RPMI7951 (cell line): ENCODE results near the gene NWD2. TPM values are rescaled to one million over a fixed set of nuclear protein-coding genes. Genes with fewer than 3 reads are reported as not detected.
"Not testable (repeated sequence)": the region's sequence is repeated elsewhere in the genome, so short reads cannot be mapped to it uniquely, and the experiment has no call there.

Experiments
- DNase-seq: peaks from one replicate; pipeline ENCODE4 v3.0.0-alpha.2; 2012; ENCODE audit warnings: low read depth
- total RNA-seq: library from RNA; depleted of rRNA; stranded (reverse); fragments of >200 nt; shearing (Covaris generic); gene quantifications from 2 replicates; pipeline ENCODE4 v1.2.3, GENCODE V29; 2014; rRNA removed

Gene NWD2, protein sequence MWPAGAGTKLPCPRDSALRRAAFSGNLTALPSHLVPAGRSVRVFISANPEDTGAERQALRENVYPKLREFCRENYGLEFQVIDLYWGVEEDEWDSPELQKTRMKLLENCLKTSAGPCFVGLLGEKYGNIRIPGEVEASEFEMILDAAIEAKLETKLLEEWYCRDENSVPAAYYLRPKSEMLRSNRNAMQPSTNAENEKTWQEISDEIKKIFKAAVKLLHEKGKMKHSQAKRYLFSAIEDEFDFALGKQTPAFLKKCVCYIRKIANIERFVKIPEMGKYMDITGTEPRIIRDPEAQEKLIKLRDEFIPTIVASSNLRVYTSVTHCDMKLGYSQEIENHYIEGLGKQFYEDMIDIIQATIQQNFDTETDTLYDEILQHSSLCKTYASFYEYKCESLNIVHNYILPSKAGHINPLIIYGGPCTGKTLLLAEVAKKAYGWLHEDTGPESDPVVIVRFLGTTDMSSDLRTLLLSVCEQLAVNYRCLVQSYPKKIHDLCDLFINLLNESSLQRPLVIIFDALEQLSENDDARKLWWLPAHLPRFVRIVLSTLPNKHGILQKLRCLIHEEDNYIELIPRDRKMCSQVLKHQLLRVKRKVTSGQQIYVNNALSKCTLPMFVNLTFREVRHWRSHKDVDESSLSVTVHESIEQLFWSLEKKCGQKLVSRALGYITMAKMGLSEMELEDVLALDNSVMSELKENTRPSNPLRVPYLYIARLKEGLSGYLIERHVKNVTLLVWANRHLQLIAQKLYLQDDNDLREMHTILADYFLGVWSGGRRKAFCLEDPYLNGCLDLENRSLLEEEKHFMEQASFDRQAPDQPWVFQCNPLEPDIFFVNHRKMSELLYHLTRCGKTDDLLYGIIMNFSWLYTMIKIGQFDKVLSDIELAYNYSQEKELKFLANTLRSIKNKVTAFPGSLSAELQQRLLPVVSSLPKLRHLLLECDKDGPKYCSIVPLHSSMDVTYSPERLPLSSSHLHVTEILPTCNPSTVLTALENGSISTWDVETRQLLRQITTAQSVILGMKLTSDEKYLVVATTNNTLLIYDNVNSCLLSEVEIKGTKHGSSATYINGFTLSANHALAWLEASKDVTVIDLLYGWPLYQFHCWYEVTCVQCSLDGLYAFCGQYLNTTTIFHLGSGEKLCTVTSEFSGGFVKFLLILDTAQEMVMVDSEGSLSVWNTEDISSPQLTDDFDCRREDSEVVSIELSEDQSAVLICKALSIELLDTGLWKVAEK (N-terminal part only)
- not detected in 2 replicates for total RNA-seq

DNA sequence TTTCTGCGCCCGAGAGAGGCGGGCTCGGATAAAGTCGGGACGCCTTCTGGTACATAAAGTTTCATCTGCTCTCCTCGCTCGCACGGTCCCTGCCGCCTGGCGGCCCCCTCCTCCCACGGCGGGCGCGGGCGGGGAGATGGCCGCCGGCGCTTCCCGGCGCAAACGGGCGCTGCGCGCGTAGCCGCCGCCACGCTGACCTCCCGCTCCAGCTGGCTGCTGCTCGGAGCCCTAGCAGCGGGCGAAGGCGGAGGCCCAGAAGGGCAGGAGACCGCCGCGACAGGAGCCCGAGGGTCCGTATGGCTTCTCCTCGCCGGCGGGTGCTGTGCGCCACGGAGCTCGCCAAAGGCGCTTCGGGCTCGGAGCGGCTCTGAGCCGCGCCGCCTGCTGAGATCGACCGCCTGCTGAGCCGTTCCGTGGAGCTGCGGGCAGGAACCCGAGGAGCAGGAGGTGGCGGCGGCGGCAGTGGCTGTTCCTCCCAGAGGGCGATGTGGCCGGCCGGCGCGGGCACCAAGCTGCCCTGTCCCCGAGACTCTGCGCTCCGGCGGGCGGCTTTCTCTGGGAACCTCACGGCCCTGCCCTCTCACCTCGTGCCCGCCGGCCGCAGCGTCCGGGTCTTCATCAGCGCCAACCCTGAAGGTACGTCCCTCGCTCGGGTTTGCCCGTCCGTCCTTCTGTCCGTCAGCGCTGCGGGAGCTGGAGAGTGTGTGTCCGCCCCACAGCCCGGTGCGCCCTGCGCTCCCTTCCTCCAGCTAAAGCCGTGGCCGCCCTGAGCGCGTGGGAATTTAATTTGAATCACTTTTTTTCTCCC is at the start of gene NWD2:
Gene NWD2, plus strand, starts transcription at position 161 of the 808 bp plus-strand sequence. Its CDS starts 325 bp downstream, at position 486.
- DNase-seq: no peak

DNA sequence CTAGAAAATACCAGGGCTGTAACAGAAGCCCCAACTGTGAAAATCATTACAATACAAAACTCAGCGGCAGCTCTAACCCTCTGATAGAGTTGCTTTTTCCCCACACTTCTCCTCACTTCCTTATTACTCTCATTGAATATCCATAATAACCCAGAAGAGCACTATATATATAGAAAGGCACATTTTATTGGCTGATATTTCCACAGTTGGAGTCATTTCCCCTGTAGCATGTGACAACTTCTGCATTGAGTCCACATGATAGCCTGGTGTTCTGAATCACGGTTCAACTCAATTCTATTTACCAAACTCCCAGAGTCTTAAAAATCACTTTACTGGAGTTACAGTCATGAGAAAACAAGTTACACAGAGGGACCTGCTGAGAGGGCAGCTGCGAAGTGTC is 46.6 kb upstream of the NWD2 start:
- DNase-seq: no peak

DNA sequence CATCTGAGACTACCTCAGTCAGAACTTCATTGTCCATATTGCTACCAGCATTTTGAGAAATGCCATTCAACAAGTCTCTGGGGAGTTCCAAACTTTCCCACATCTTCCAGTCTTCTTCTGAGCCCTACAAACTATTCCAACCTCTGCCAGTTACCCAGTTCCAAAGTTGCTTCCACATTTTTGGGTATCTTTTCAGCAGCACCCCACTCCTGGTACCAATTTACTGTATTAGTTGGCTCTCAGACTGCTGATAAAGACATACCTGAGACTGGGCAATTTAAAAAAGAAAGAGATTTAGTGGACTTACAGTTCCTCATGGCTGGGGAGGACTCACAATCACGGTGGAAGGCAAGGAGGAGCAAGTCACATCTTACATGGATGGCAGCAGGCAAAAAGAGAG is 39.8 kb upstream of the NWD2 start:
- not testable (repeated sequence) for DNase-seq

DNA sequence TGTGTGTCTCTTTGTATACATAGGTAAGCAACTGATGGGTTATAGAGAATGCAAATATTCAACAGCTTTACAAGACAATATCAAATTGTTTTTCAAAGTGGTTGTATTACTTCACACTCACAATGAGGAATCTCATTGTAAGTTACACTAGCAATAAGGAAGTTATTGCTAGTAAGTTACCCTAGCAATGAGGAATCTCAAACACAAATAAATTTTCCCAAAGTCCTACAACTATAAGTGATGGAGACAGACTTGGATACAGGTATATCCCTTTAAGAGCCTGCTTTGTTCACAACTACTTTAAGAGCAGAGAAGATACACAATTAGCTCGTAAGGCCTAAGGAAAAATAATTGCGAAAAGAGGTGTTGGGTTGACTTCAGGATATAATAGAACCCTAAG is 28.3 kb upstream of the NWD2 start:
- DNase-seq: no peak

DNA sequence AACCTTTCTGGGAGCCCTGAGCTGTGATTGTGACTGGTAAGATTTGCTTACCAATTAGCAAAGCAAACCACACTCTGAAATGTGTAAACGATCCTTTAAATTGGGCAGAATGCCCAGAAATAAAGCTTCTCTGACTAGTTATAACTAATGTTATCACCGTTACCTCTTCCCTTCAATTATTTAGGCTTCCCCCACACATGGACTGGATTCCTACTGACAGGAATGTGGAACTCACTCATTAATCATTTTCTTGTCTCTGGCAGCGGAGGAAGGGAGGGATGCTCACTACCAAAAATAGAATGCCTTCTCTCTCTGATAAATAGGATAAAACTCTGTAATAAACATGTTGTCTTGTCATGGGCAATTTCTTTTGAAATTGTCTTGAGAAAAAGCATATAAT is 25.3 kb upstream of the NWD2 start:
- DNase-seq: no peak

DNA sequence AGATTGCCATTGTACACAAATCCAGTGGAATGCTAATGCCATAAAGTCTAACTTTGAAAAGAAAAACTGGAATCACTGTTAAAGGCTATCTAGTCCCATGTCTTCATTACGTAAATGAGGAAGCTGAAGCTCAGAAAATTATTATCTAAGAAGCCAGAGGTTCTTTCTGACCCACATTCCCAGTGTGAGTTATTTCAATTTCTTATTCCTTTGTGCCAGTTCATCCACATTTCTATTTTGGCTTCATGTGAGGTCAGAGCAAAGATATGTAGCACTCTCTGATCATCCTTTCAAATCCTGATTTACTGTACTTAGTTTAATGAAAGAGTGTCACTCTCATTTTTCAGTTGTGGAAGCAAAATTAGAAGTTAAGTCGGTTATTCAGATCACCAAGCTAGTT is 24.6 kb upstream of the NWD2 start:
- no peak for DNase-seq

DNA sequence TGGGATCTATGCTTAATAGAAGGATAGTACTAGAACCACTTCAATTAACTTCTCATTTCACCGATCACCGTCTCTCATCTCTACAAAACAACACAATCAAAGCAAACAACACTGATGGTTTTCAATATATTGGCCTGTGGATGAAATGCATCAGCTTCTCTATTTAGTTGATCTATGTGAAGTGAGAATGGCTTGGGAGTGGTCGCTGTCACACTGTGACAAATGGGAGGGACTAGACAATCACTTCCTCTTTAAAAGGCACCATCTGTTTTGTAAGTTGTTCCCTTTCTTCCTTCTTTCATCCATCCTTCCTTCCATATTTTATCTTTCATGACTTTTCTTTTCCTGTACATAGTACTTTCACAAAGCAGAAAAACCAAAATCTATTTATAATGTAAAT is 23.9 kb upstream of the NWD2 start:
- DNase-seq: no peak

DNA sequence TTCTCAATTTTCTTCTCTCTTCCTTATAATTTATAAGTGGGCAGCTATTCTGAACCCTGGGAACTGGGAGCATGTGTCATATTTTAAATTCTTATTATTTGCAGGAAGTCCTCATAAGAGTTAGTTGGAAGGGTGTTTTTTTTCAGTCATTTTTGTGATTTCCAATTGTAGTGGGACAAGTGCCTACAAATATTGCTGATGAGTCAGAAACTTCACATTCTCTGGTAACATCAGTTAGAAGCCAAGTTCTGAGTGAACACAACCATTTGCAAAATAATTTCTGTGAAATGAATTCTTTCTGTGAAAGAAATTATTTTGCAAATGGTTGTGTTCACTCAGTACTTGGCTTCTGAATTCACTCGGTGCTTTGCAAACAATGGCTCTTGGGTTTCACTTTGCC is 20.8 kb upstream of the NWD2 start:
- DNase-seq: no peak

DNA sequence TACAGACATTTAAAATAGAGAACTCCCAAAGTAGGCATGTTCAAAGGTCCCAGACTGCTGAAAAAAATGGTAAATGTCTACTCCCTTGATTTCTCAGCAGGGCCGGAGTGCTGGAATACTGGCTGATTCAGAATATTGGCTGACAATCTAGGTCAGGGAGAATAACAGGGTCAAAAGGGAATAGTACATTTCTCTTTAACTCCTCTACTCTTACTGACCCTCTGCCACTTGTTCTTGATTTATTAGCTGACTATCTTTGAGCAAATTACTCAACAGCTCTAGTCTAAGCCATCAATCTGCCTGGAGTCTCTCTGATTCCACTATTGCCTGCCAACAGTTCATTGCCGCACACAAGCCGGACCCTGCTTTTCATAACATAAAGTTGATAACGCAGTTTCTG is 19.7 kb upstream of the NWD2 start:
- DNase-seq: no peak

DNA sequence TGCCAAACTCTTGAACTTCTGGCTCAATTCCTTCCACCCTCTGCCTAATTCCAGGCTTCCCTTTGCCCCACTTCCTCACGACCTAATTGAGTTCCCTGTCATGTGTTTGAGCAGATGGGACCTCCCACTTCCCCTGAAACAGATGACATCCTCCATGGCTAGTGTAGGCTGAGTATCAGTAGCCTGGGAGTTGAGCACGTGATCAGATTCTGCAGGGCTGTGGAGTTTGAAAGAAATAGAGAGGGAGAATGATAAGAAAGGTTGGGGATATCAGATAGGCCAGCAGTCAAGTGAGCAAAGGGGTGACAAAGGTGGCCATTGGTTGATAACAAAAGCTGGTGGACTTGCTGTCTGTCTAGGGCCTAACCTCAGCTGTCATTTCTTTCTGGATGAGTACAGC is 18.8 kb upstream of the NWD2 start:
- DNase-seq: no peak

DNA sequence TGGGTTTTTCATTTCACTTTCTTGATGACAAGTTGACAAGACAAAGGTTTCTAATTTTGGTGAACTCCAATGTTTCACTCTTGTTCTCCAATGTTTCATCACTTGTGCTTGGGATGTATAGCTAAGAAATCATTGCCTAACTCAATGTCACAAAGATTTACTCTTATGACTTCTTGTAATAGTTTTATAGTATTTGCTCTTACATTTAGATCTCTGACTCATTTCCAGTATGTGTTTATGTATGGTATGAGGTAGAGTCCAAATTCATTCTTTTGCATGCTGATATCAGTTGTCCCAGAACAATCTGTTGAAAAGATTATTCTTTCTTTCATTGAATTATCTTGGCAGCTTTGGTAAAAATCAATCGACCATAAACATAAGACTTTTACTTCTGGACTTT is 12.2 kb upstream of the NWD2 start:
- DNase-seq: no peak

DNA sequence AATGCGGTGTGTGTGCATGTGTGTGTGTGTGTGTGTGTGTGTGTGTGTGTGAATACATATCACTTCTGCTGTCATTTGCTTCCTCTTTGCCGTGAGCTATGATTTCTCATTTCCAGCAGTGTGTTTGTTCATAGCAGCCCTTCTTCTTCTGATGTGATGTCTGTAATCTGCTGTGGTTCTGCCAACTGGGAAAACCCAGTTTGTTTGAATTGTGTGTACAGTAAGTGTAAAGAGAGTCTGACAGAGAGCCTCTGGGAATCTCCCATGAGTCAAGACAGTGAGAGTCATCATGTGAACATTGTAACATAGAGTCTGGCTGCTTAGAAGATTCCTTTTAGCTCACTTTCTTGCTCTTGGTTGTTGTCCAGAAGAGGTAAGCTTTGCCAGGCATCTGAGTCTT is 8.4 kb upstream of the NWD2 start:
- DNase-seq: no peak

DNA sequence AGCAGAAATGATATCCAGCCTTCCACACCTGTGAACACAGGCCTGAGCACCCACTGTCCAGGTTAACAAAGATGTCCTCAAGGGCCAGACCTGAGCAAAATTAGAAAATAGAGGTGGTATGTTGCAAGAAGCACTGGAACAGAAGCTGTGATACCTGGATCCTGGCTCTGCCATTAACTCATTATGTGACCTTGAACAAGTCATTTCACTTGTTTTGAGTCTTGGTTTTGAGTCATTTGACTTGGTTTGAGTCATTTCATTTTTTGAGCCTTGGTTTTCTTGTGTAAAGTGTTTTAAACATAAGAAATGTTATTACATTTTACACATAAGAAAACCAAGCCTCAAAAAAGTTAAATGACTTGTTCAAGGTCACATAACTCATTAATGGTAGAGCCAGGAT is 2.9 kb upstream of the NWD2 start:
- DNase-seq: no peak

DNA sequence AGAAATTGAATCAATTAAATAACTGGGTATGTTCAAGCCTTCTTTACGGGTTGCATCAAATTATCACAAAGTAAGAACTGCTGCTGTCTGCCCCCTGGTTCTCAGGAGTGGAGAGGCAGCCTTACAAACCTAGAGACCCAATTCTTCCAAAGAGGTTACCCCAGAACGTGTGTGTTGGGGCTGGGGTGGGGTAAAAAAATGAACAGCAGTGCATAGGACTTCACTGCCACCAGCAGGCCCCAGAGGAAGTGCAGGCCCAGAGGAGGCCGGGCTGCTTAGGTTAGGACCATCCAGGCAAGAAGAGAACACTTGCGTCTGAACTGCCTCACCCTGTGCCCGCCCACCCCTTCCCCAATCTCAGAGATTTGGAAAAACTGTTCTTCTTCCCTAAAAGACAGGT is 1.5 kb upstream of the NWD2 start:
- DNase-seq: no peak

DNA sequence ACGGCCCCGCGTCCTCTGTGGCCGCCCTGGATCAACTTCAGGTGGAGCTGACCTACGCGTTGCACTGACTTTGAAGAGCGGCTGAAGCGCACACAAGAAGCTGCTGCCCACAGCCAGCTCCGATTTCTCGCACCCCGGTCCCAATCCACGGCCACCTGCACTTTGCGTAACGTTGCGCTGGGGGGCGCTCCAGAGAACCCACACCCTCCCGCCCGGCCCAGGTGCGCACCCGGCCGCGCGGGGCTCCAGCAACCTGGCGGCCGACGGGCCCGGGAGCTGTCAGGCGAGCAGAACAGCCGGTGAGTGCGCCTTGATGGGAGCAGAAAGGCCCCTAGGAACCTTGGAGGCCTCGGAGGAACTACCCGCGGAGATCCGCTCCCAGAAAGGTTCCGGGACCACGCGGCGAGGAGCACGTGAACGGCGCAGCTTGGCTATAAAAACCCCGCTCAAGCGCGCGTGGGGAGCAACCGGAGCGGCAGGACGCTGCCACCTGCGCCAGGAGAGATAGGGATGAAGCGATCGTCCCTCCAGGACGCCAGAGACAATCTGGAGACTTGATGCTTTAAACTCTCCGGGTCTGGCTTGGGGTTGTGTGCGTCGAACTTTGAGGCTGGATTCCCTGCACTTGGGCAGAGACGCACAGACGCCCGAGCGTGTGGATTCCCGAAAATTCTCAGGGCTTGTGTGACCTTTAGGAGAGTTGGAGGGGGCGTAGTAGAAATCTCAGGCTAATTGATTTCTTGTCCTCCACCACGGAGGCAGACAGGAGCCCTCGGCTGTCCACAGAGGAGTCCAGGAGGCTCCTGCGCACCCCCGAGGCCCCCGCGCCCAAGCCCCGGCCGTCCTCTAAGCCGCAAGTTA is 591 bp upstream of the NWD2 start:
- DNase-seq: no peak

DNA sequence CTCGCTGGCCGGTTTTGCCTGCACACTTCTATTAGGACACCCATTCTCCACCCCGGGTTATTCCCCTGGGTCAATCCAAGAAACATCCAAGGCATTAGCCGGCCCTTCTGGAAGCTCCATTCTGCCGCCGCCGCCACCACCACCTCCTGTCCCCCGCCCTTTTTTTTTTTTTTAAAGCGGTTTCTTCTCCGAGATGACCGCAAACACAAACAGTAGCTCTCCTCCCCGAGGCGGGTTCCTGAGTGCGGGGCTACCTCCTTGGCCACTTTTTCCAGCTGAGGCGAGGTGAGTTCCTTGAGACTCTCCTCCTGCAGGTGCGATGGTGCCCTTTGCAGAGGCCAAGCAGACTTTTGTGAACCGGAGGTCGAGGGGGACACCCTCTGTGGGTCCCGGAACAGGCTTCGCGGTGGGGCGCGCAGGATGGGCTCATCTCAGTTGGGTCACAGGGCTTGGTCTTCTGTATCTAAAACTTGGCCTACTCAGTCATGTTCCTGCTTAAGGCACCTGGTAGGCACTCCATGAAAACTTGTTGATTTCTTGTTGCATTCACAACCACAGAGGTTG is 930 bp downstream of the NWD2 start:
- no peak for DNase-seq

DNA sequence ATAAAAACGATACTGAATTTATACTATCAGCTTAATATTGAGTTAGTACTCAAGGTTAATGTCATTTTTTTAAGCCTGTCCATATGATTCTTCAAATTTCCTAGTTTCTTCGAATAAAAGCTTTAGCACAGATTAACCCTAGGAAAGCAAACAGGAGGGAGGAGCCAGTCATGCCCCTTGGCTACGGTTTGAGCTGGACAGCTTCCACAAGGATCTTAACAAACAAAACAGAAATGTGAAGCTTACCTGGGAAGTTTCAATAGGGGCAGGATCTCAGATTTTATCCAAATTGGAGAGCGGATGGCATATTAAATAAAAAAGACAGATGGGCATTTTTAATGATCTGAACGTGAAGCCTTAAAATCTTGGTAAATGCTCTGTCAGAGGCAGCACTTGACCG is 2.3 kb downstream of the NWD2 start:
- no peak for DNase-seq

DNA sequence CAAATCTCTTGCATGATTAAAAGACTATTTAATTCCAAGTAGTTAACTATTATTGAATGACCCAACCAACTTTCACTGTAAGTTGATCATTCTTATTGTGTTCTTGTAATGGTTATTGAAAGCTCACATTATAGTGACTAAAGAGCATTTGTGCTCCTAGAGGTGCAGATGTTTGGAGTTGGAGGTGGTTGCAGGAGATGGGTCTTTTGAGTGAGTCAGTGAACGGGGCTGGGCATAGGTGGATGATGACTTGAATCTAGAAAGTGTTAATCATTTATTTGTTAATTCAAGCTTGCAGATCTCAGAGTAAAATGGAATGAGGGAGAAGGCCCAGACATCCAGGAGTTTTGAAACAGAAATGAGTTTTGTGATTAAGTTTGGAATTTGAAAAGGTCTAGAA is 13.7 kb downstream of the NWD2 start:
- no peak for DNase-seq

DNA sequence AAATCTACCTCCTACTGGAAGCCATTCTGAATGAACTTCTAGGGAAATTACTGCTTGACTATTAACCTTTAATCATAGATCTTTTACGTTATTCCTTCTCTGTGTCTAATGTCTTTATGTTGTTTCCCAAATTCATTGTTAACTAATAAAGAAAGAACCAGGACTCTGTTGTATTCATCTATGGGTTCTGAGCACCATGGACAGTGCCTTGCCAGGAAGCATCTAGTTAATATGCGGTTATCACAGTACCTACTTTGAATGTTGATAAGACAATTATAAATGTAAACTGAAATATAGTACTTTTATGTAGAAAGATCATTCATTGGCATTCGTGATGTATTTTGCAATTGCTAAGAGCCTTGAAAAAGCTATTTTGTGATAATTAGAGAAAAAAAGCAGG is 23.8 kb downstream of the NWD2 start:
- DNase-seq: no peak

DNA sequence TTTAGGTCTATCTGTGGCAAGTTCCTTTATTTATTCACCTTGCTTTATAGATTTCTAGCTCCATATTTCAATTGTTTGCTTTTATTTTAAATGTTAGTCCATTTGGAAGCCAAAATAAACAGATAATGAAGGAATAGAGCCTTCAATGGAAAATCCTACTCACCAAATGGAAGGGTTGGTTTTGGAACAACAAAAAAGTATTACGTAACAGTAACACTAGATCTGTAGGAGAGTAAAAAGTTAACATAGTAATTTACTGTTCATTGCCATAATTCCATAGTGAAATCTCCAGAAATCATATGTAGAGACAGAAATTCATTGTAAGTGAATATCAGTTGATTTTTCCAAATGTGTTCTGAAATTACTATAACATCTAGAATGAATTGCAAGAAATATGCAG is 34.6 kb downstream of the NWD2 start:
- no peak for DNase-seq
